Breast epithelium (tissue), 3 donors: Measurements from ENCODE around the gene FGGY.

Experiments used
- CTCF ChIP-seq, 3 donors: fragments of 450-650 bp; IDR thresholded peaks; one replicate each; pipeline ENCODE4 v1.5.1; 2016 to 2017; ENCODE audit warnings: antibody characterized with exemption in 3 of 3, mild to moderate bottlenecking in 3 of 3, moderate library complexity in 3 of 3
- POLR2AphosphoS5 ChIP-seq, 3 donors: sonication (generic); formaldehyde crosslinking; IDR thresholded peaks; one replicate each; pipeline ENCODE4 v1.6.1; 2017; ENCODE audit warnings: antibody characterized with exemption in 3 of 3

- TF ChIP-seq POLR2AphosphoS5 (IDR thresholded peaks at IDR 0.05) = no peak
- TF ChIP-seq CTCF (IDR thresholded peaks at IDR 0.05) = no peak
Observed at GRCh38 chr1:59523745-59524450, 227.0 kb downstream of the FGGY start.
